ENCODE measurements around the gene PHLDB2.

GRCh38 chr3:112004187-112004586 is 145.1 kb downstream of the PHLDB2 start:
- TF ChIP-seq CTCF (conservative IDR thresholded peaks at IDR 0.05; ENCODE audit: low read depth, low read length) (no peak), EZH2 (IDR thresholded peaks at IDR 0.05; ENCODE audit: low read length, unreplicated experiment) (no peak)

All from PC-3 (cell line).